Heart left ventricle (tissue), 16 donors: ENCODE results near the gene GDF7. TPM values are rescaled to one million over a fixed set of nuclear protein-coding genes. Genes with fewer than 3 reads are reported as not detected.
"Not testable (repeated sequence)": the region's sequence is repeated elsewhere in the genome, so short reads cannot be mapped to it uniquely, and the experiment has no call there.

Experiments used
- ATAC-seq, 4 donors: fragments of 200-7000 bp; cut with Tn5 transposase; one replicate each; pipeline ENCODE4 v1.9.1; 2020 to 2022; ENCODE audit warnings: moderate library complexity in 4 of 4, mild to moderate bottlenecking in 3 of 4, moderate number of reproducible peaks in 1 of 4
- DNase-seq, 5 donors: peaks; one replicate each; pipeline ENCODE4 v3.0.0-alpha.2; 2020
- H3K27ac ChIP-seq, 12 donors: fragments of 200-600 bp; sonication (generic) in 4 of 12; one replicate each; pipeline versions ENCODE4 v1.5.0 to v1.8.0; 2016 to 2022; ENCODE audit warnings: mild to moderate bottlenecking in 2 of 12
- H3K27me3 ChIP-seq, 9 donors: fragments of 200-600 bp; sonication (generic) in 2 of 9; one replicate each; pipeline versions ENCODE4 v1.5.1 to v1.8.0; 2016 to 2022; ENCODE audit warnings: mild to moderate bottlenecking in 3 of 9
- H3K36me3 ChIP-seq, 9 donors: fragments of 200-600 bp; sonication (generic) in 2 of 9; one replicate each; pipeline versions ENCODE4 v1.5.0 to v1.8.0; 2018 to 2022; ENCODE audit warnings: mild to moderate bottlenecking in 2 of 9
- H3K4me1 ChIP-seq, 12 donors: fragments of 200-600 bp; sonication (generic) in 4 of 12; one replicate each; pipeline versions ENCODE4 v1.5.0 to v1.8.0; 2016 to 2022; ENCODE audit warnings: mild to moderate bottlenecking in 3 of 12
- H3K4me3 ChIP-seq, 12 donors: fragments of 200-600 bp; sonication (generic) in 4 of 12; one replicate each; pipeline versions ENCODE4 v1.5.0 to v1.8.0; 2017 to 2022; ENCODE audit warnings: mild to moderate bottlenecking in 9 of 12, moderate library complexity in 4 of 12
- H3K9me3 ChIP-seq, 12 donors: fragments of 200-600 bp; sonication (generic) in 4 of 12; one replicate each; pipeline versions ENCODE4 v1.5.0 to v1.8.0; 2016 to 2022; ENCODE audit warnings: mild to moderate bottlenecking in 1 of 12
- CTCF ChIP-seq, 12 donors: fragments of 200-600 bp; sonication (generic) in 4 of 12; IDR thresholded peaks; one replicate each; pipeline versions ENCODE4 v1.5.0 to v1.8.0; 2018 to 2022; ENCODE audit warnings: antibody characterized with exemption in 12 of 12, mild to moderate bottlenecking in 5 of 12
- POLR2A ChIP-seq, 2 donors: fragments of 450-650 bp; IDR thresholded peaks; one replicate each; pipeline ENCODE4 v1.6.1; 2017; ENCODE audit warnings: antibody characterized with exemption in 2 of 2, mild to moderate bottlenecking in 2 of 2, moderate library complexity in 2 of 2
- WGBS, 4 donors: extraction: QIAGEN DNeasy Blood & Tissue Kit in 2 of 4; methylation state at CpG; one replicate each; pipeline versions ENCODE4 v1.1.5 to v1.1.7; 2013 to 2018; 5-methylcytosine and 5-hydroxymethylcytosine counted together
- intact Hi-C, 10 donors: fragments of 100-400 bp; cut with DNase I; formaldehyde crosslinking; loops; one replicate each; pipeline versions ENCODE4 v1.11.1 to v1.14.2; 2022
- polyA plus RNA-seq, 2 donors: library from polyadenylated mRNA; stranded (reverse); fragments of 200-250 nt; gene quantifications; one replicate each; pipeline ENCODE4 v1.2.3, GENCODE V29; 2013
- total RNA-seq, 9 donors: library from RNA; depleted of rRNA in 2 of 9; stranded (reverse); fragments of >200 nt in 2 of 9; fragmentation: NEBNext Ultra II Directional in 3 of 9; extraction: Animal tissue kit (Norgen Biotek cat#: 25700) in 3 of 9; gene quantifications; one replicate each; pipeline versions ENCODE4 v1.1.0 to v1.2.4, GENCODE V29; 2016 to 2023
- donor health status: ischemic (EF 13 %, LVEDD 7.1; RV severe dilation, severe dysfunction).
- donor health status: healthy with polysubstance abuse.
- donor health status: DM: no; HTN: yes; CAD: no.
- donor health status: DM: no; HTN: no; CAD: no.
- donor health status: ischemic (EF 25% LVEDD 6.9; RV normal size, moderate dysfunction).
- donor health status: ischemic (EF 25% LVEDD 5.7; RV mildly dilated, moderate dysfunction).
- donor health status: healthy.
- donor health status: DM: yes; HTN: yes; CAD: no.
- donor health status: ischemic (EF 35%, LVEDD 5.7; RV mildly dilated, moderate dysfunction).
- donor health status: nonischemic (EF 11% LVEDD 7.7; RV severe dilation, severe dysfunction).
- donor health status: DM: yes; HTN: yes; CAD: no.
- donor health status: PGD.
- donor health status: ischemic (EF 29% LVEDD 5.4; RV normal size, mild dysfunction).
- donor health status: nonischemic (EF 23%, LVEDD 6.1; RV moderate dilation, normal function).

Gene GDF7
- total and polyA plus RNA-seq, 11 donors, result 0.14 to 1.6 (median 0.55) TPM

- TF ChIP-seq POLR2A (IDR thresholded peaks at IDR 0.05) (no peak), CTCF (IDR thresholded peaks at IDR 0.05) (no peak)
- no peaks in the 10 kb centered on the region for H3K27me3 ChIP-seq
- ATAC-seq, result no peak
- H3K4me3 ChIP-seq, result no peak overlapping the region
- H3K9me3 ChIP-seq, result no peaks in the 10 kb centered on the region
- DNase-seq, result no peak
- H3K4me1 ChIP-seq, result peaks cover 0 to 4% (median 0%) of the 10 kb centered on the region in 12 donors
- peaks cover 0 to 7% (median 0%) of the 10 kb centered on the region in 9 donors for H3K36me3 ChIP-seq
- WGBS, 4 donors, result 43 to 84% (median 75%) methylated on average over 1 of the region's 1 CpG
- H3K27ac ChIP-seq, result no peak overlapping the region
- intact Hi-C loops, result no loop called here
Observed at GRCh38 chr2:20704886-20705285, 37.9 kb downstream of the GDF7 start.

- no peak overlapping the region for H3K27ac ChIP-seq
- no peaks in the 10 kb centered on the region for H3K27me3 ChIP-seq
- H3K4me1 ChIP-seq, result no peaks in the 10 kb centered on the region
- ATAC-seq, result no peak
- 96 to 100% (median 97%) methylated on average over 2 of the region's 2 CpGs for WGBS, 4 donors
- TF ChIP-seq POLR2A (IDR thresholded peaks at IDR 0.05) (no peak), CTCF (IDR thresholded peaks at IDR 0.05) (no peak)
- no peaks in the 10 kb centered on the region for H3K9me3 ChIP-seq
- H3K36me3 ChIP-seq, result peaks cover 0 to 1% (median 0%) of the 10 kb centered on the region in 9 donors
- intact Hi-C loops, result no loop called here
- no peak for DNase-seq
- H3K4me3 ChIP-seq, result no peak overlapping the region
Observed at GRCh38 chr2:20706217-20706616, 39.3 kb downstream of the GDF7 start.

GRCh38 chr2:20706786-20707185 lies 39.8 kb downstream of the GDF7 start:
- Histone ChIP-seq H3K27ac (no peak overlapping the region), H3K9me3 (no peaks in the 10 kb centered on the region), H3K27me3 (no peaks in the 10 kb centered on the region), H3K4me1 (no peaks in the 10 kb centered on the region), H3K36me3 (no peaks in the 10 kb centered on the region), H3K4me3 (no peak overlapping the region)
- intact Hi-C loops, result no loop called here
- DNase-seq (no peak), ATAC-seq (no peak)
- TF ChIP-seq CTCF (IDR thresholded peaks at IDR 0.05) (no peak), POLR2A (IDR thresholded peaks at IDR 0.05) (no peak)
- 87 to 92% (median 89%) methylated on average over 3 of the region's 3 CpGs for WGBS, 4 donors

GRCh38 chr2:20707601-20708000 lies 40.7 kb downstream of the GDF7 start:
- Histone ChIP-seq H3K4me1 (no peaks in the 10 kb centered on the region), H3K9me3 (no peaks in the 10 kb centered on the region), H3K36me3 (no peaks in the 10 kb centered on the region), H3K27ac (no peak overlapping the region), H3K27me3 (no peaks in the 10 kb centered on the region), H3K4me3 (no peak overlapping the region)
- intact Hi-C loops, result no loop called here
- no peak for TF ChIP-seq POLR2A (IDR thresholded peaks at IDR 0.05)
- no peak for TF ChIP-seq CTCF (IDR thresholded peaks at IDR 0.05)
- DNase-seq (no peak), ATAC-seq (no peak)
- WGBS, 4 donors, result 80 to 92% (median 87%) methylated on average over 4 of the region's 4 CpGs

- H3K9me3 ChIP-seq, DNase-seq, H3K4me1 ChIP-seq, H3K27me3 ChIP-seq, H3K4me3 ChIP-seq, ATAC-seq, H3K27ac ChIP-seq, intact Hi-C loops, H3K36me3 ChIP-seq: not testable (repeated sequence)
- 97 to 99% (median 98%) methylated on average over 7 of the region's 7 CpGs for WGBS, 4 donors
Observed at GRCh38 chr2:20711641-20712040, 44.7 kb downstream of the GDF7 start.

- H3K4me1 ChIP-seq, H3K27me3 ChIP-seq, DNase-seq, ATAC-seq, H3K4me3 ChIP-seq, intact Hi-C loops, H3K27ac ChIP-seq, H3K36me3 ChIP-seq: not testable (repeated sequence)
- 91 to 96% (median 93%) methylated on average over 3 of the region's 3 CpGs for WGBS, 4 donors
- H3K9me3 ChIP-seq, result peaks cover 0 to 28% (median 1%) of the 10 kb centered on the region in 12 donors
Observed at GRCh38 chr2:20713585-20713984, 46.6 kb downstream of the GDF7 start.

GRCh38 chr2:20714412-20714811 lies 47.5 kb downstream of the GDF7 start:
- DNase-seq, intact Hi-C loops, H3K4me1 ChIP-seq, H3K4me3 ChIP-seq, H3K36me3 ChIP-seq, ATAC-seq, H3K27me3 ChIP-seq, H3K27ac ChIP-seq: not testable (repeated sequence)
- 91 to 96% (median 95%) methylated on average over 2 of the region's 2 CpGs for WGBS, 4 donors
- H3K9me3 ChIP-seq, result peaks cover 0 to 35% (median 3%) of the 10 kb centered on the region in 12 donors

GRCh38 chr2:20716164-20716563 lies 49.2 kb downstream of the GDF7 start:
- intact Hi-C loops, ATAC-seq, H3K27me3 ChIP-seq, H3K36me3 ChIP-seq, H3K4me1 ChIP-seq, H3K4me3 ChIP-seq, DNase-seq, H3K27ac ChIP-seq: not testable (repeated sequence)
- WGBS, 4 donors, result 93 to 99% (median 97%) methylated on average over 3 of the region's 3 CpGs
- peaks cover 0 to 51% (median 5%) of the 10 kb centered on the region in 12 donors for H3K9me3 ChIP-seq
